K562 (cell line): ENCODE data around the gene APOBEC3C. TPM values are rescaled to one million over a fixed set of nuclear protein-coding genes. Genes with fewer than 3 reads are reported as not detected.
"Not testable (repeated sequence)": the region's sequence is repeated elsewhere in the genome, so short reads cannot be mapped to it uniquely, and the experiment has no call there.

Source experiments
- ATAC-seq: fragments of 200-7000 bp; cut with Tn5 transposase; 3 replicates; pipeline ENCODE4 v1.9.1; 2020; ENCODE audit warnings: moderate library complexity
- BruUV-seq: library from RNA; stranded (reverse); fragments of 400-500 nt; replicated peaks from 2 replicates; lab custom pipeline; 2021; lab: Mats Ljungman, UMichigan
- CTCF ChIA-PET: fragments of 300-600 bp; formaldehyde crosslinking; extraction: SDS; loops from one replicate; lab custom pipeline; 2021; ENCODE audit warnings: low intra/inter-chr PET ratio; lab: Yijun Ruan, JAX
- POLR2A ChIA-PET: fragments of 300-600, 350-650 bp; sonication (Branson Sonifier 250); formaldehyde crosslinking; extraction: SDS; loops from one replicate; lab custom pipeline; 2021; ENCODE audit warnings: antibody characterized with exemption, inconsistent platforms; lab: Yijun Ruan, JAX
- DNase-seq, 4 experiments: peaks; one replicate each; pipeline versions ENCODE4 v3.0.0 to v3.0.0-alpha.2; 2011 to 2018; ENCODE audit warnings: low spot score in 3 of 4, mixed read lengths in 3 of 4; ENCODE audit errors: extremely low read depth in 1 of 4
- FAIRE-seq: peaks from 2 replicates; lab custom pipeline; 2011; peaks lifted over from hg19 to GRCh38; lab: Jason Lieb, UNC
- H2AFZ ChIP-seq: 2 replicates; pipeline ENCODE4 v1.6.0; 2011; ENCODE audit warnings: low read depth, low read length, control low read depth, inconsistent platforms
- H3K27ac ChIP-seq: fragments of 200-600 bp; 3 replicates; pipeline ENCODE4 v1.8.0; 2011; ENCODE audit warnings: low read depth, mild to moderate bottlenecking, control low read depth, inconsistent platforms, low read length, moderate library complexity, mixed read lengths; ENCODE audit errors: extremely low read depth
- H3K27me3 ChIP-seq, 2 experiments: fragments of 300-600 bp in 1 of 2; 2 replicates in 1 of 2; 3 replicates in 1 of 2; pipeline versions ENCODE4 v1.6.0 to v1.8.0; 2011; ENCODE audit warnings: inconsistent platforms in 2 of 2, low read length in 2 of 2, mild to moderate bottlenecking in 1 of 2, mixed read lengths in 1 of 2, moderate library complexity in 1 of 2; ENCODE audit not compliant: control insufficient read depth in 2 of 2, insufficient read depth in 2 of 2
- H3K36me3 ChIP-seq: fragments of 300-600 bp; 3 replicates; pipeline ENCODE4 v1.8.0; 2011; ENCODE audit warnings: mild to moderate bottlenecking, low read length, inconsistent platforms; ENCODE audit not compliant: control insufficient read depth, insufficient read depth
- H3K4me1 ChIP-seq, 2 experiments: fragments of 200-600 bp in 1 of 2; replicated peaks in 1 of 2; 2 replicates in 1 of 2; 3 replicates in 1 of 2; pipeline versions ENCODE4 v1.5.1 to v1.8.0; 2011; ENCODE audit warnings: inconsistent platforms in 2 of 2, low read length in 2 of 2, mild to moderate bottlenecking in 1 of 2, mixed read lengths in 1 of 2, moderate library complexity in 1 of 2; ENCODE audit not compliant: control insufficient read depth in 2 of 2, insufficient read depth in 2 of 2
- H3K4me2 ChIP-seq: 2 replicates; pipeline ENCODE4 v1.6.1; 2011; ENCODE audit warnings: low read length, control low read depth, inconsistent platforms, mixed read lengths; ENCODE audit not compliant: insufficient read depth
- H3K4me3 ChIP-seq: fragments of 200-600 bp; sonication (generic), shearing (Covaris generic); 2 replicates; pipeline ENCODE4 v1.5.1; 2016; ENCODE audit warnings: control low read depth, inconsistent platforms
- H3K79me2 ChIP-seq: fragments of 200-600 bp; 3 replicates; pipeline ENCODE4 v1.8.0; 2011; ENCODE audit warnings: low read length, inconsistent platforms; ENCODE audit not compliant: control insufficient read depth, insufficient read depth
- H3K9ac ChIP-seq, 2 experiments: 2 replicates each; pipeline versions ENCODE4 v1.6.0 to v1.6.1; 2011; ENCODE audit warnings: low read depth in 2 of 2, low read length in 2 of 2, control low read depth in 1 of 2, inconsistent platforms in 1 of 2, mild to moderate bottlenecking in 1 of 2, mixed read lengths in 1 of 2; ENCODE audit not compliant: insufficient read depth in 1 of 2
- H3K9me1 ChIP-seq: one replicate; pipeline ENCODE4 v1.6.0; 2011; ENCODE audit warnings: inconsistent platforms, mild to moderate bottlenecking, low read length, moderate library complexity; ENCODE audit not compliant: control insufficient read depth, insufficient read depth
- H3K9me3 ChIP-seq: replicated peaks from 2 replicates; pipeline ENCODE4 v1.5.1; 2011; ENCODE audit warnings: low read depth, low read length, inconsistent platforms; ENCODE audit not compliant: control insufficient read depth, insufficient read depth
- H4K20me1 ChIP-seq: replicated peaks from 2 replicates; pipeline ENCODE4 v1.6.1; 2011; ENCODE audit warnings: low read length, inconsistent platforms, mixed read lengths; ENCODE audit not compliant: control insufficient read depth, insufficient read depth
- WGBS: fragments of 100-300 bp; shearing (Covaris generic); methylation state at CpG from one replicate; pipeline ENCODE4 v1.1.6; 2016; ENCODE audit warnings: low coverage, mixed read lengths; ENCODE audit not compliant: insufficient coverage; ENCODE audit errors: missing lambda C conversion rate; 5-methylcytosine and 5-hydroxymethylcytosine counted together
- in situ Hi-C: fragments of 300-500 bp; cut with MboI; formaldehyde crosslinking; loops from 4 replicates; pipeline ENCODE4 v1.15.0; 2018; ENCODE audit warnings: inconsistent platforms, mixed read lengths
- intact Hi-C: fragments of 100-400 bp; cut with micrococcal nuclease; formaldehyde crosslinking; loops from 2 replicates; pipeline ENCODE4 v1.14.2; 2022
- polyA plus RNA-seq, 8 experiments: library from polyadenylated mRNA; depleted of rRNA in 4 of 8; stranded (reverse) in 5 of 8; unstranded in 3 of 8; fragments of >200 nt; fragmentation: Nextera tagmentation in 2 of 8; fragmentation: Illumina TruSeq in 1 of 8; extraction: Ambion mirVana in 2 of 8; extraction: Trizol in 1 of 8; gene quantifications; 2 replicates each; pipeline versions ENCODE4 v1.2.1 to v1.2.3, GENCODE V29; 2011 to 2014; ENCODE audit warnings: inconsistent platforms in 1 of 8, missing spikeins in 1 of 8
- total RNA-seq, 7 experiments: library from RNA; depleted of rRNA in 6 of 7; stranded (reverse); fragments of >200 nt in 6 of 7; fragmentation: Illumina TruSeq in 2 of 7; extraction: Trizol in 2 of 7; gene quantifications; 2 replicates each; pipeline versions ENCODE4 v1.2.1 to v1.2.3, GENCODE V29; 2011 to 2021; ENCODE audit warnings: low replicate concordance in 1 of 7
- TF ChIP-seq, protein P1 (sequence below): fragments of 450-650 bp; IDR thresholded peaks from 2 replicates; pipeline ENCODE4 v1.6.1; 2018; ENCODE audit not compliant: partially characterized antibody

Gene APOBEC3C
- total and polyA plus RNA-seq, 9 of the 15 experiments (the other 6 are each of a cell fraction or from before 2014, with no cell fraction given): 12.4 to 285 (median 55.5) TPM

DNA sequence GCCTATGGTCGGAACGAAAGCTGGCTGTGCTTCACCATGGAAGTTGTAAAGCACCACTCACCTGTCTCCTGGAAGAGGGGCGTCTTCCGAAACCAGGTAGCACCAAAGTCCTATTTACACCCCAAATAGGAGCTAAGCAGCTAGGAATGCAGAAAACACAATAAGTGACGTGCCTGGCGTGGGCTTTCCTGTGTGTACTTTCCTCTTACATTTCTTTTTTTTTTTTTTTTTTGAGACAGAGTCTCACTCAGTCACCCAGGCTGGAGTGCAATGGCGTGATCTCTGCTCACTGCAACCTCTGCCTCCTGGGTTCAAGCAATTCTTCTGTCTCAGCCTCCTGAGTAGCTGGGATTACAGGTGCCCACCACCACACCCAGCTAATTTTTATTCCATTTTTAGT, 35.4 kb downstream of the APOBEC3C start:
- H3K9me3 ChIP-seq, H3K36me3 ChIP-seq, DNase-seq, H3K9ac ChIP-seq, H3K27me3 ChIP-seq, H3K9me1 ChIP-seq, CTCF ChIA-PET, H4K20me1 ChIP-seq, H3K4me3 ChIP-seq, ATAC-seq, BruUV-seq, H3K27ac ChIP-seq, H2AFZ ChIP-seq, in situ Hi-C loops, intact Hi-C loops, H3K79me2 ChIP-seq, H3K4me2 ChIP-seq, FAIRE-seq: not testable (repeated sequence)
- WGBS: 80% methylated on average over 5 of the region's 7 CpGs
- POLR2A ChIA-PET: interaction anchor here (0.7 kb wide), 1 partner anchor 57 kb away, joined by 3 read pairs; no protein-coding TSS in a partner anchor
- peaks cover 0 to 13% of the 10 kb centered on the region in 2 experiments; a peak in 2 of 5 replicates for H3K4me1 ChIP-seq
- TF ChIP-seq, protein P1, sequence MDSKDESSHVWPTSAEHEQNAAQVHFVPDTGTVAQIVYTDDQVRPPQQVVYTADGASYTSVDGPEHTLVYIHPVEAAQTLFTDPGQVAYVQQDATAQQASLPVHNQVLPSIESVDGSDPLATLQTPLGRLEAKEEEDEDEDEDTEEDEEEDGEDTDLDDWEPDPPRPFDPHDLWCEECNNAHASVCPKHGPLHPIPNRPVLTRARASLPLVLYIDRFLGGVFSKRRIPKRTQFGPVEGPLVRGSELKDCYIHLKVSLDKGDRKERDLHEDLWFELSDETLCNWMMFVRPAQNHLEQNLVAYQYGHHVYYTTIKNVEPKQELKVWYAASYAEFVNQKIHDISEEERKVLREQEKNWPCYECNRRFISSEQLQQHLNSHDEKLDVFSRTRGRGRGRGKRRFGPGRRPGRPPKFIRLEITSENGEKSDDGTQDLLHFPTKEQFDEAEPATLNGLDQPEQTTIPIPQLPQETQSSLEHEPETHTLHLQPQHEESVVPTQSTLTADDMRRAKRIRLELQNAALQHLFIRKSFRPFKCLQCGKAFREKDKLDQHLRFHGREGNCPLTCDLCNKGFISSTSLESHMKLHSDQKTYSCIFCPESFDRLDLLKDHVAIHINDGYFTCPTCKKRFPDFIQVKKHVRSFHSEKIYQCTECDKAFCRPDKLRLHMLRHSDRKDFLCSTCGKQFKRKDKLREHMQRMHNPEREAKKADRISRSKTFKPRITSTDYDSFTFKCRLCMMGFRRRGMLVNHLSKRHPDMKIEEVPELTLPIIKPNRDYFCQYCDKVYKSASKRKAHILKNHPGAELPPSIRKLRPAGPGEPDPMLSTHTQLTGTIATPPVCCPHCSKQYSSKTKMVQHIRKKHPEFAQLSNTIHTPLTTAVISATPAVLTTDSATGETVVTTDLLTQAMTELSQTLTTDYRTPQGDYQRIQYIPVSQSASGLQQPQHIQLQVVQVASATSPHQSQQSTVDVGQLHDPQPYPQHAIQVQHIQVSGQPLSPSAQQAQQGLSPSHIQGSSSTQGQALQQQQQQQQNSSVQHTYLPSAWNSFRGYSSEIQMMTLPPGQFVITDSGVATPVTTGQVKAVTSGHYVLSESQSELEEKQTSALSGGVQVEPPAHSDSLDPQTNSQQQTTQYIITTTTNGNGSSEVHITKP: peak; percentile 63

DNA sequence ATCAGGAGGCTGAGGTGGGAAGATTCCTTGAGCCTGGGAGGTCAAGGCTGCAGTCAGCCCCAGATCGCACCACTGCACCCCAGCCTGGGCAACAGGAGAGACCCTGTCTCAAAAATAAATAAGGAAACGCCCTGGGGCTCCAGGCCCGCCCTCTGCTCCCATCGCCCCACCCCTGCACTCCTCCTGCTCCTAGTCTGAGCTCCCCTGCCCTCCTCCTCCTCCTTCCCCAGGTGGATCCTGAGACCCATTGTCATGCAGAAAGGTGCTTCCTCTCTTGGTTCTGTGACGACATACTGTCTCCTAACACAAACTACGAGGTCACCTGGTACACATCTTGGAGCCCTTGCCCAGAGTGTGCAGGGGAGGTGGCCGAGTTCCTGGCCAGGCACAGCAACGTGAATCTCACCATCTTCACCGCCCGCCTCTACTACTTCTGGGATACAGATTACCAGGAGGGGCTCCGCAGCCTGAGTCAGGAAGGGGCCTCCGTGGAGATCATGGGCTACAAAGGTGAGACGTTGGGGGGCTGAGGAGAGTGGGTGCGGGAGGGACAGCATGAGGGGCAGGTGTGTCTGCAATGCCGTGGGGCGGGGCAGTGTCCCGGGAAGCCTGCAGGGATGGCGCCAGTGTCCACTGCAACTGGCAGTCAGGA, 37.9 kb downstream of the APOBEC3C start:
- BruUV-seq, H3K4me1 ChIP-seq, POLR2A ChIA-PET, H3K36me3 ChIP-seq, H3K9me3 ChIP-seq, ATAC-seq, in situ Hi-C loops, H3K4me3 ChIP-seq, FAIRE-seq, H3K4me2 ChIP-seq, H4K20me1 ChIP-seq, H3K79me2 ChIP-seq, H3K27ac ChIP-seq, H2AFZ ChIP-seq, intact Hi-C loops, H3K27me3 ChIP-seq, H3K9ac ChIP-seq, H3K9me1 ChIP-seq, CTCF ChIA-PET, DNase-seq: not testable (repeated sequence)
- WGBS: 81% methylated on average over 10 of the region's 18 CpGs
